Nephron progenitor cell (in vitro differentiated cells): ENCODE results near the gene SPAAR.

ENCODE experiments used
- DNase-seq: peaks from one replicate; pipeline ENCODE4 v3.0.0; 2021
- H3K27ac Mint-ChIP-seq: 2 replicates; pipeline ENCODE4 v1.8.0; 2021; ENCODE audit warnings: mild to moderate bottlenecking, moderate library complexity, mixed read lengths
- H3K27me3 Mint-ChIP-seq: 2 replicates; pipeline ENCODE4 v1.8.0; 2021; ENCODE audit warnings: mild to moderate bottlenecking, low read depth, mixed read lengths; ENCODE audit not compliant: poor library complexity
- H3K36me3 Mint-ChIP-seq: 2 replicates; pipeline ENCODE4 v1.8.0; 2021; ENCODE audit warnings: low read depth, mixed read lengths
- H3K4me1 Mint-ChIP-seq: 2 replicates; pipeline ENCODE4 v1.8.0; 2021; ENCODE audit warnings: mixed read lengths
- H3K4me3 Mint-ChIP-seq: 2 replicates; pipeline ENCODE4 v1.8.0; 2021; ENCODE audit warnings: mild to moderate bottlenecking, moderate library complexity, mixed read lengths
- H3K9me3 Mint-ChIP-seq: 2 replicates; pipeline ENCODE4 v1.8.0; 2021; ENCODE audit warnings: mild to moderate bottlenecking, moderate library complexity, mixed read lengths
- CTCF ChIP-seq: fragments of 200-600 bp; sonication (generic); IDR thresholded peaks from 2 replicates; pipeline ENCODE4 v1.5.0; 2021; ENCODE audit warnings: antibody characterized with exemption

Gene SPAAR

GRCh38 chr9:35867538-35867937 is 41.8 kb upstream of the SPAAR start:
- DNase-seq = no peak
- no peaks in the 10 kb centered on the region for H3K36me3 Mint-ChIP-seq
- no peak overlapping the region for H3K27ac Mint-ChIP-seq
- peaks cover 5% of the 10 kb centered on the region for H3K4me1 Mint-ChIP-seq
- no peak overlapping the region for H3K4me3 Mint-ChIP-seq
- no peak for TF ChIP-seq CTCF
- H3K27me3 Mint-ChIP-seq = peaks cover 10% of the 10 kb centered on the region
- no peaks in the 10 kb centered on the region for H3K9me3 Mint-ChIP-seq

DNA sequence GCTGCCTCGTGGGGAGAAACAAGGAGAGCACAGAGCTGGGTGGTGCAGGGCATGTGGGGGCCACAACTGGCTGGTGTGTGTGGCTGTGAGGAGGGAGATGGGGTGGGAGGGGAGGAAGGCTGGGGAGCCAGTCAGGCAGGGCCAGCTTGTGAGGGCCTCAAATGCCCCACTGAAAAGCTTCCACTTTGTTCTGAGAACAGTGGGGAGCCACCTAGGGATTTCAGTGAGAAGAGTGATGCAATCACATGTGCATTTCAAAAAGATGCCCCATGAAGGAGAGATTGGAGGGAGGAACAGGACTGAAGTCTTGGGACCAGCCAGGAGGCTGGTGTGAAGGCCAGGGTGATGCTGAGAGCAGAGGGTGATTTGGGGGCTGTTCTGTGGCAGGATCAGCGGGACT is 40.4 kb upstream of the SPAAR start:
- H3K4me1 Mint-ChIP-seq = peaks cover 3% of the 10 kb centered on the region
- peaks cover 6% of the 10 kb centered on the region for H3K27me3 Mint-ChIP-seq
- no peaks in the 10 kb centered on the region for H3K9me3 Mint-ChIP-seq
- peak overlapping the region; percentile 85 for H3K27ac Mint-ChIP-seq
- H3K4me3 Mint-ChIP-seq = no peak overlapping the region
- H3K36me3 Mint-ChIP-seq = no peaks in the 10 kb centered on the region
- no peak for TF ChIP-seq CTCF
- no peak for DNase-seq

DNA sequence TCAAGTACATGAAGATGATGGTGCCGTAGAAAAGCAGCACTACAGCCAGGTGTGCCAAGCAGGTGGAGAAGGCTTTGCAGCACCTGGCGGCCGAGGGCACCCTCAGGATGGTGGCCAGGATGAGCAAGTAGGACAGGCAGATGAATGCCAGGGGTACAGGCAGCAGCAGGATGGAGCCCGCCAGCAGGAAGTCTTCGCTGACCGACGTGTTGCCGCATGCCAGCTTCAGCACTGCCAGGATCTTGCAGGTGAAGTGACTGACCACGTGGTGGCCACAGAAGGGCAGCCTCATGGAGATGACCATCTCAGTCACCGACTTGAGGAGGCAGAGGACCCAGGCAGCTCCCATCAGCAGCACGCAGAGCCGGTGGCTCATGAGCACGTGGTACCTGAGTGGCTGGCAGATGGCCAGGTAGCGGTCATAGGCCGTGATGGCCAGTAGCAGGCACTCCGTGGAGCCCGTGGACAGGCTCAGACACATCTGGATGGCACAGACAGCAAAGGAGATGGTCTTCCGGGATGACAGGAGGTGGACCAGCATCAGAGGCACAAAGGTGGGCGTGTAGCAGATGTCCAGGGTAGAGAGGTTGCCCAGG is 39.6 kb upstream of the SPAAR start:
- Mint-ChIP-seq H3K27me3 (peaks cover 6% of the 10 kb centered on the region), H3K4me3 (no peak overlapping the region), H3K27ac (no peak overlapping the region), H3K4me1 (no peaks in the 10 kb centered on the region), H3K9me3 (no peaks in the 10 kb centered on the region), H3K36me3 (no peaks in the 10 kb centered on the region)
- no peak for TF ChIP-seq CTCF
- no peak for DNase-seq

- H3K4me1 Mint-ChIP-seq = no peaks in the 10 kb centered on the region
- H3K4me3 Mint-ChIP-seq = peak within 1 kb of the TSS; percentile 18
- H3K36me3 Mint-ChIP-seq = no peaks in the 10 kb centered on the region
- H3K27me3 Mint-ChIP-seq = peaks cover 6% of the 10 kb centered on the region
- peaks cover 1% of the 10 kb centered on the region for H3K9me3 Mint-ChIP-seq
- no peak for TF ChIP-seq CTCF
- DNase-seq = no peak
- no peak within 1 kb of the TSS for H3K27ac Mint-ChIP-seq
Measured at GRCh38 chr9:35870351-35870923, 38.9 kb upstream of the SPAAR start, which contains the start of gene OR13J1. Gene OR13J1 (minus strand): TSS chr9:35870401. CDS start chr9:35870401, 0 bp downstream.

- TF ChIP-seq CTCF = no peak
- Mint-ChIP-seq H3K36me3 (no peaks in the 10 kb centered on the region), H3K9me3 (peaks cover 12% of the 10 kb centered on the region), H3K4me3 (no peak overlapping the region), H3K4me1 (no peaks in the 10 kb centered on the region), H3K27ac (no peak overlapping the region), H3K27me3 (peaks cover 6% of the 10 kb centered on the region)
- no peak for DNase-seq
Measured at GRCh38 chr9:35871545-35871944, 37.7 kb upstream of the SPAAR start.

DNA sequence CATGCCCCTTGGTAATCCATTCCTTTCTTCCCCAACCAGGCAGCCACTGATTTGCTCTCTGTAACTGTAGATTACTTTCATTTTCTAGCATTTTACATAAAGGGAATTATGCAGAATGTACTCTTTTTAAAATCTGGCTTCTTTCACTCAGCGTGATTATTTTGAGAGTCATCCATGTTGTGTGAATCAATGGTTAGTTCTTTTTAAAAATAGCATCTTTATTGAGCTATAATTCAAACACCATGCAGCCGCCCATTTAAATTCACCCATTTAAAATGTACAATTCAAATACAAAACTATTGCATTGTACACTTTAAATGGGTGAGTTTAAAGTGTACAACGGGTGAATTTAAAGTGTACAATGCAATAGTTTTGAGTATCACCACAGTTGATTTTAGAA is 36.8 kb upstream of the SPAAR start:
- peaks cover 22% of the 10 kb centered on the region for H3K9me3 Mint-ChIP-seq
- H3K4me3 Mint-ChIP-seq = no peak overlapping the region
- TF ChIP-seq CTCF = no peak
- H3K4me1 Mint-ChIP-seq = no peaks in the 10 kb centered on the region
- peaks cover 7% of the 10 kb centered on the region for H3K27me3 Mint-ChIP-seq
- H3K36me3 Mint-ChIP-seq = no peaks in the 10 kb centered on the region
- no peak overlapping the region for H3K27ac Mint-ChIP-seq
- no peak for DNase-seq
